Muscle layer of colon (tissue), 2 donors: Measurements from ENCODE around the gene RTL10.

Experiments
- H3K27ac ChIP-seq: one replicate; pipeline ENCODE4 v1.7.0; 2013; ENCODE audit warnings: low read depth, mild to moderate bottlenecking, low read length, moderate library complexity
- H3K27me3 ChIP-seq, 2 donors: one replicate each; pipeline ENCODE4 v1.7.0; 2013; ENCODE audit warnings: low read length in 2 of 2, mild to moderate bottlenecking in 2 of 2; ENCODE audit not compliant: insufficient read depth in 2 of 2, control insufficient read depth in 1 of 2
- H3K36me3 ChIP-seq: one replicate; pipeline ENCODE4 v1.7.0; 2013; ENCODE audit warnings: mild to moderate bottlenecking, low read length; ENCODE audit not compliant: insufficient read depth
- H3K4me1 ChIP-seq: one replicate; pipeline ENCODE4 v1.7.0; 2013; ENCODE audit warnings: mild to moderate bottlenecking, low read length; ENCODE audit not compliant: insufficient read depth
- H3K4me3 ChIP-seq, 2 donors: one replicate each; pipeline ENCODE4 v1.7.0; 2013; ENCODE audit warnings: low read length in 2 of 2, low read depth in 1 of 2, mild to moderate bottlenecking in 1 of 2, moderate library complexity in 1 of 2
- H3K9ac ChIP-seq: one replicate; pipeline ENCODE4 v1.7.0; 2013; ENCODE audit warnings: low read length
- H3K9me3 ChIP-seq: one replicate; pipeline ENCODE4 v1.7.0; 2013; ENCODE audit warnings: mild to moderate bottlenecking, low read length
- donor health status: abdominal sarcoma.
- donor health status: Adenocarcinoma of cecum.

RTL10 gene

GRCh38 chr22:19812910-19813309, 41.8 kb downstream of the RTL10 start:
- no peak overlapping the region for H3K27ac ChIP-seq
- H3K36me3 ChIP-seq, result no peaks in the 10 kb centered on the region
- no peaks in the 10 kb centered on the region for H3K4me1 ChIP-seq
- no peaks in the 10 kb centered on the region for H3K27me3 ChIP-seq
- no peaks in the 10 kb centered on the region for H3K9me3 ChIP-seq
- no peak overlapping the region for H3K9ac ChIP-seq
- H3K4me3 ChIP-seq, result no peak overlapping the region

GRCh38 chr22:19811811-19812771, 42.6 kb downstream of the RTL10 start:
- Histone ChIP-seq H3K27me3 (no peaks in the 10 kb centered on the region), H3K9ac (no peak overlapping the region), H3K4me1 (no peaks in the 10 kb centered on the region), H3K9me3 (no peaks in the 10 kb centered on the region), H3K36me3 (no peaks in the 10 kb centered on the region), H3K4me3 (no peak overlapping the region), H3K27ac (no peak overlapping the region)

- Histone ChIP-seq H3K4me1 (no peaks in the 10 kb centered on the region), H3K4me3 (no peak overlapping the region), H3K9me3 (no peaks in the 10 kb centered on the region), H3K27ac (no peak overlapping the region), H3K9ac (no peak overlapping the region), H3K36me3 (no peaks in the 10 kb centered on the region), H3K27me3 (no peaks in the 10 kb centered on the region)
Observed at GRCh38 chr22:19811211-19811621, 43.5 kb downstream of the RTL10 start.

- no peaks in the 10 kb centered on the region for H3K4me1 ChIP-seq
- H3K9me3 ChIP-seq, result no peaks in the 10 kb centered on the region
- no peaks in the 10 kb centered on the region for H3K36me3 ChIP-seq
- H3K27ac ChIP-seq, result no peak overlapping the region
- no peak overlapping the region for H3K9ac ChIP-seq
- H3K4me3 ChIP-seq, result no peak overlapping the region
- no peaks in the 10 kb centered on the region for H3K27me3 ChIP-seq
Observed at GRCh38 chr22:19810381-19811201, 44.1 kb downstream of the RTL10 start.

- no peaks in the 10 kb centered on the region for H3K4me1 ChIP-seq
- no peak overlapping the region for H3K9ac ChIP-seq
- H3K27me3 ChIP-seq, result no peaks in the 10 kb centered on the region
- no peaks in the 10 kb centered on the region for H3K36me3 ChIP-seq
- no peak overlapping the region for H3K27ac ChIP-seq
- H3K9me3 ChIP-seq, result no peaks in the 10 kb centered on the region
- no peak overlapping the region for H3K4me3 ChIP-seq
Observed at GRCh38 chr22:19809741-19810140, 44.9 kb downstream of the RTL10 start.

- Histone ChIP-seq H3K4me3 (no peak overlapping the region), H3K36me3 (no peaks in the 10 kb centered on the region), H3K27me3 (no peaks in the 10 kb centered on the region), H3K9ac (no peak overlapping the region), H3K9me3 (no peaks in the 10 kb centered on the region), H3K4me1 (no peaks in the 10 kb centered on the region), H3K27ac (no peak overlapping the region)
Observed at GRCh38 chr22:19808873-19809478, 45.7 kb downstream of the RTL10 start.

- Histone ChIP-seq H3K27me3 (no peaks in the 10 kb centered on the region), H3K36me3 (no peaks in the 10 kb centered on the region), H3K9ac (no peak overlapping the region), H3K9me3 (no peaks in the 10 kb centered on the region), H3K27ac (no peak overlapping the region), H3K4me1 (no peaks in the 10 kb centered on the region), H3K4me3 (no peak overlapping the region)
Observed at GRCh38 chr22:19807914-19808872, 46.5 kb downstream of the RTL10 start.

GRCh38 chr22:19807161-19807913, 47.3 kb downstream of the RTL10 start:
- H3K36me3 ChIP-seq, result no peaks in the 10 kb centered on the region
- no peaks in the 10 kb centered on the region for H3K27me3 ChIP-seq
- no peak overlapping the region for H3K4me3 ChIP-seq
- no peaks in the 10 kb centered on the region for H3K4me1 ChIP-seq
- no peak overlapping the region for H3K27ac ChIP-seq
- no peak overlapping the region for H3K9ac ChIP-seq
- H3K9me3 ChIP-seq, result no peaks in the 10 kb centered on the region

- H3K27ac ChIP-seq, result no peak overlapping the region
- H3K27me3 ChIP-seq, result no peaks in the 10 kb centered on the region
- no peaks in the 10 kb centered on the region for H3K36me3 ChIP-seq
- H3K9me3 ChIP-seq, result no peaks in the 10 kb centered on the region
- H3K4me1 ChIP-seq, result no peaks in the 10 kb centered on the region
- H3K4me3 ChIP-seq, result no peak overlapping the region
- no peak overlapping the region for H3K9ac ChIP-seq
Observed at GRCh38 chr22:19806213-19807160, 48.2 kb downstream of the RTL10 start.
